ENCODE results near the gene NPAS3.

The NPAS3 gene

GRCh38 chr14:33834466-33835260 is 896.0 kb downstream of the NPAS3 start:
- DNase-seq = no peak
- Histone ChIP-seq H3F3A (ENCODE audit: insufficient read depth, low read length) (no peaks in the 10 kb centered on the region), H3K4me2 (ENCODE audit: low read depth, low read length) (no peak overlapping the region), H3K9ac (ENCODE audit: low read length) (no peak overlapping the region), H3K27me3 (replicated peaks; ENCODE audit: insufficient read depth, low read length) (no peaks in the 10 kb centered on the region), H3K27ac (ENCODE audit: low read length) (no peak overlapping the region), H2AFZ (ENCODE audit: low read length) (no peak overlapping the region), H3K79me2 (ENCODE audit: low read length) (no peaks in the 10 kb centered on the region), H3K4me3 (ENCODE audit: low read length) (no peak overlapping the region), H3K36me3 (replicated peaks; ENCODE audit: insufficient read depth, low read length) (no peaks in the 10 kb centered on the region), H3K4me1 (ENCODE audit: low read length) (no peaks in the 10 kb centered on the region), H3K9me2 (replicated peaks; ENCODE audit: insufficient read depth, low read length) (no peaks in the 10 kb centered on the region), H4K20me1 (ENCODE audit: insufficient read depth, low read length) (no peaks in the 10 kb centered on the region), H3K9me3 (replicated peaks; ENCODE audit: insufficient read depth, low read length) (no peaks in the 10 kb centered on the region)
- TF ChIP-seq EZH2 (optimal IDR thresholded peaks at IDR 0.05; ENCODE audit: low read depth, low read length) (no peak), EZH2phosphoT487 (IDR thresholded peaks at IDR 0.05; ENCODE audit: low read length) (no peak)
- TF ChIP-seq, protein P1, sequence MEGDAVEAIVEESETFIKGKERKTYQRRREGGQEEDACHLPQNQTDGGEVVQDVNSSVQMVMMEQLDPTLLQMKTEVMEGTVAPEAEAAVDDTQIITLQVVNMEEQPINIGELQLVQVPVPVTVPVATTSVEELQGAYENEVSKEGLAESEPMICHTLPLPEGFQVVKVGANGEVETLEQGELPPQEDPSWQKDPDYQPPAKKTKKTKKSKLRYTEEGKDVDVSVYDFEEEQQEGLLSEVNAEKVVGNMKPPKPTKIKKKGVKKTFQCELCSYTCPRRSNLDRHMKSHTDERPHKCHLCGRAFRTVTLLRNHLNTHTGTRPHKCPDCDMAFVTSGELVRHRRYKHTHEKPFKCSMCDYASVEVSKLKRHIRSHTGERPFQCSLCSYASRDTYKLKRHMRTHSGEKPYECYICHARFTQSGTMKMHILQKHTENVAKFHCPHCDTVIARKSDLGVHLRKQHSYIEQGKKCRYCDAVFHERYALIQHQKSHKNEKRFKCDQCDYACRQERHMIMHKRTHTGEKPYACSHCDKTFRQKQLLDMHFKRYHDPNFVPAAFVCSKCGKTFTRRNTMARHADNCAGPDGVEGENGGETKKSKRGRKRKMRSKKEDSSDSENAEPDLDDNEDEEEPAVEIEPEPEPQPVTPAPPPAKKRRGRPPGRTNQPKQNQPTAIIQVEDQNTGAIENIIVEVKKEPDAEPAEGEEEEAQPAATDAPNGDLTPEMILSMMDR (IDR thresholded peaks at IDR 0.05; ENCODE audit: low read length) = no peak

GRCh38 chr14:33835261-33835655 is 896.6 kb downstream of the NPAS3 start:
- no peaks in the 10 kb centered on the region for H4K20me1 ChIP-seq (ENCODE audit: insufficient read depth, low read length)
- TF ChIP-seq EZH2 (optimal IDR thresholded peaks at IDR 0.05; ENCODE audit: low read depth, low read length) = no peak
- TF ChIP-seq, protein P1 (IDR thresholded peaks at IDR 0.05; ENCODE audit: low read length) = no peak
- TF ChIP-seq EZH2phosphoT487 (IDR thresholded peaks at IDR 0.05; ENCODE audit: low read length) = no peak
- H3K9me3 ChIP-seq (replicated peaks; ENCODE audit: insufficient read depth, low read length) = no peaks in the 10 kb centered on the region
- H3K9ac ChIP-seq (ENCODE audit: low read length) = no peak overlapping the region
- no peak overlapping the region for H3K27ac ChIP-seq (ENCODE audit: low read length)
- H3K9me2 ChIP-seq (replicated peaks; ENCODE audit: insufficient read depth, low read length) = no peaks in the 10 kb centered on the region
- H3K4me3 ChIP-seq (ENCODE audit: low read length) = no peak overlapping the region
- no peaks in the 10 kb centered on the region for H3K79me2 ChIP-seq (ENCODE audit: low read length)
- H3F3A ChIP-seq (ENCODE audit: insufficient read depth, low read length) = no peaks in the 10 kb centered on the region
- no peaks in the 10 kb centered on the region for H3K36me3 ChIP-seq (replicated peaks; ENCODE audit: insufficient read depth, low read length)
- no peak overlapping the region for H2AFZ ChIP-seq (ENCODE audit: low read length)
- no peak overlapping the region for H3K4me2 ChIP-seq (ENCODE audit: low read depth, low read length)
- no peaks in the 10 kb centered on the region for H3K27me3 ChIP-seq (replicated peaks; ENCODE audit: insufficient read depth, low read length)
- no peaks in the 10 kb centered on the region for H3K4me1 ChIP-seq (ENCODE audit: low read length)
- no peak for DNase-seq

DNA sequence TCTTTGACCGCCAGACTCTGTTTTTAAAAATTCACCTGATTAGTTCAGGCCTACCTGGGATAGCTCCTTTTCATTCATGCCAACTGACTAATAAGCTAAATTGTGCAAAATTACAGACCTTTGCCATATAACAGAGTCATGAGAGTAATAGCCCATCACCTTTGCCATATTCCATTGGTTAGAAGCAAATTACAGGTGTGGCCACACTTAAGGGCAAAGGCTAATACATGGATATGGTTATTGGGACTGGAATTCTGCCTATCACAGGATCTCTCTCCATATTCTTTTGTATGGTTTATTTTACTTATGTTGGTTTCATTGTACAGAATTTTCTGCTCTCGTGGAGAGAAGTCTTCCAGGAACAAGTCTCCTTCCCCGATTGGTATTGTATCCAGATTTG is 897.0 kb downstream of the NPAS3 start:
- no peak overlapping the region for H3K4me3 ChIP-seq (ENCODE audit: low read length)
- no peaks in the 10 kb centered on the region for H3K79me2 ChIP-seq (ENCODE audit: low read length)
- H3K27ac ChIP-seq (ENCODE audit: low read length) = no peak overlapping the region
- no peak for TF ChIP-seq EZH2 (optimal IDR thresholded peaks at IDR 0.05; ENCODE audit: low read depth, low read length)
- TF ChIP-seq EZH2phosphoT487 (IDR thresholded peaks at IDR 0.05; ENCODE audit: low read length) = no peak
- TF ChIP-seq, protein P1 (IDR thresholded peaks at IDR 0.05; ENCODE audit: low read length) = no peak
- no peaks in the 10 kb centered on the region for H3K9me3 ChIP-seq (replicated peaks; ENCODE audit: insufficient read depth, low read length)
- no peaks in the 10 kb centered on the region for H4K20me1 ChIP-seq (ENCODE audit: insufficient read depth, low read length)
- H3K27me3 ChIP-seq (replicated peaks; ENCODE audit: insufficient read depth, low read length) = no peaks in the 10 kb centered on the region
- H3K4me2 ChIP-seq (ENCODE audit: low read depth, low read length) = no peak overlapping the region
- H3F3A ChIP-seq (ENCODE audit: insufficient read depth, low read length) = no peaks in the 10 kb centered on the region
- no peak for DNase-seq
- no peaks in the 10 kb centered on the region for H3K4me1 ChIP-seq (ENCODE audit: low read length)
- no peaks in the 10 kb centered on the region for H3K36me3 ChIP-seq (replicated peaks; ENCODE audit: insufficient read depth, low read length)
- no peak overlapping the region for H2AFZ ChIP-seq (ENCODE audit: low read length)
- no peak overlapping the region for H3K9ac ChIP-seq (ENCODE audit: low read length)
- no peaks in the 10 kb centered on the region for H3K9me2 ChIP-seq (replicated peaks; ENCODE audit: insufficient read depth, low read length)
